OCI-M2 (cell line): ENCODE measurements around the gene APC2.
A peak's percentile ranks its signal among the peaks of the same experiment; 100 is the strongest.
"Not testable (repeated sequence)": the region's sequence is repeated elsewhere in the genome, so short reads cannot be mapped to it uniquely, and the experiment has no call there.

Experiments used
- DNase-seq: peaks from one replicate; lab custom pipeline; 2025; ENCODE audit not compliant: unreplicated experiment; lab: John Stamatoyannopoulos, UW

APC2 gene

DNA sequence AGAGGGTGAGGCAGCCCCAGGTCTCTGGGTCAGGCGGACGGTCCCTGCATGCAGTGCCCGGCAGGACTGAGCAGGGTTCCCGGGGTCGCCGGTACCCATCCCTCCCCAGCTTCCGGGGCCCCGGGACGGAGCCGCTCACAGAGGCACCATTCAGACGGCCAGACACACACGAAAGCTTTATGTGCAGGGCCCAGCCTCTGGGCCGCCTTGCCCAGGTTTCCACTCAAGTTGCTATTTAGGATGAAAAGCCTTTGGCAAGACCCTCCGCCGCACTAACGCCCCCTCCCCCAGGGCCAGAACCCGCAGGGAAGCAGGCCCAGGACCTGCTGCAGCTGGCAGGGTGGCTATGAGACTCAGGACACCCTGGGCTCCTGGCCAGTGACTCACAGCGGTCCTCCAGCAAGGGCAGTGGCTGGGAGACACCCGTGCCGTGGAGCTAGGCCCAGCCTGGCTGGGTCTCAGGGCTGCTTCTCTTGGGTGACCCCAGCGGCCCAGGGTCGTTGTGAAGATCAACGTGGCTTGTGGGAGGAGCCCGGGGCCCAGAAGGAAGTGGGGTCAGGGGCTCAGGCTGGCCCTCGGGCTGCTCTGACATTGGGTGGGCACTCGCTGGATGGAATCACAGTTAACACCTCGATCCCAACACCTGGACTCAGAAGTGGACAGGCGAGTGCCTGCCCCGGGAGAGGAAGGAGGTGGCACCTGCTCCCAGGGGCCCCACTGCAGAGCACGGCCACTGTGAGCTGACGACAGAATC lies 24.3 kb downstream of the APC2 start:
- no peak for DNase-seq

DNA sequence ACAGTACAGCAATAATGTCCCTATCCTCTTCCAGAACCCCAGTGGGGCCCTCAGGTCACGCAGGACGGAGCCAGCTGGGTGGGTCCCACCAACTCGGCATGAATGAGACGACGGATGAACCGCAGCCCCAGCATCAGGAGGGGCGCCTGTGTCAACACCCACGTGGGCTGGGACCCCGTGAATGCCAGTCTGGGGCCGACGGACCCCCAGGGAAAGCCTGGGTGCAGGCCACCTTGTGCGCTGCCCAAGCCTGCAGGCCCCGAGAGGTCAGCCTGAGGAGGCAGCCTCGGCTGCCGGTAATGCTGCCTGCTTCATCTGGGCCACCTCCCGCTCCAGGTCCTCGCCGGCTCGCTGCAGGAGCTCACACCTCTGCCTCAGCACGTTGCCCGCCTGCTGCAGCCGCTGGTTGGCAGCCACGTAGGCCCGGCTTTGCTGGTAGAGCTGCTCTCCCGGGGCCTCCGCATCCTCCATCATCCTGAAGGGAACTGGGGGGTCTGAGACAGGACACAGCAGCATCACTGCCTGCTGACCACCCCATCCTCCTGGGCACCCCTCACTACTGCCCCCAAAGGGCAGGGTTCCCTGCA lies 24.9 kb downstream of the APC2 start:
- no peak for DNase-seq

DNA sequence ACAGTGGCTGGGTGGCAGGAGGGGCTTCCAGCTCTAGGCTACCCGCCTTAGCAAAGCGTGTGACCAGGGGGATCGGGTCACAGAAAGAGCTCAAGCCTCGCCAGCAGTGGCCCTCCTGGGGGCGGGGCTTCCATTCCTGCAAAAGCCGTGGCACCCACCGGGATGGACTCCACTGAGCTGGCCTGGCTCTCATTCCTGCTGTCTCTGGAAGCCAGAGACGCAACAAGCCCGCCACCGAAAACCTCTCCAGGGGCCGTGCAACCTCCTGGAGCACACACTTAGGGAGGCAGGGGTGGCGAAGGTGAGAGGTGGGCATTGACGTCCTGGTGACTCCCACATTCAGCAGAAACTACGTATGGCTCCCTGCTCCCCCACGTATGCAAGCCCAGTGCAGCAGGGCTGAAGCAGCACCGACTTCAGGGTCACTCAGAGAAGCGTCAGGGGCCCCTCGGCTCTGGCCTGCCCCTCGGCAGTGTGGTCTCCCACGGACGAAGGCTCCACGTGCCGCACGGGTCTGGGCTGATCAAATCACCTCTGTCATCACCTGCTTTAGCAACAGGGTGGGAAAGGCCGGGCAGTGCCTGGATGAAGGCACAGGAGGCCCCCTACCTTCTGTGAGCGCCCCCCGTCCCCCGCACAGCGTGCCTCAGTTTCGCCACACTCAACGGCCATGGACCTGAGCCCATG lies 26.0 kb downstream of the APC2 start:
- no peak for DNase-seq

DNA sequence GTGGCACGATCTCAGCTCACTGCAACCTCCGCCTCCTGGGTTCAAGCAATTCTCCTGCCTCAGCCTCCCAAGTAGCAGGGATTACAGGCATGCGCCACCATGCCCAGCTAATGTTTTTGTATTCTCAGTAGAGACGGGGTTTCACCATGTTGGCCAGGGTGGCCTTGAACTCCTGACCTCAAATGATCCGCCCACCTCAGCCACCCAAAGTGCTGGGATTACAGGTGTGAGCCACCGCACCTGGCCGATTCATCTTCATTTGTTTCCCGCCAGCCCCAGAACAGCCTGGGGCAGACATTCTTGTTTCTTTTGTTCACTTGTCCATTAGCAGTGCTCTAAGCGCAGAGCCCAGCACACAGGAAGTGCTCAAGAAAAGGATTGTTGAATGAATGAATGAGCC lies 27.1 kb downstream of the APC2 start:
- not testable (repeated sequence) for DNase-seq

DNA sequence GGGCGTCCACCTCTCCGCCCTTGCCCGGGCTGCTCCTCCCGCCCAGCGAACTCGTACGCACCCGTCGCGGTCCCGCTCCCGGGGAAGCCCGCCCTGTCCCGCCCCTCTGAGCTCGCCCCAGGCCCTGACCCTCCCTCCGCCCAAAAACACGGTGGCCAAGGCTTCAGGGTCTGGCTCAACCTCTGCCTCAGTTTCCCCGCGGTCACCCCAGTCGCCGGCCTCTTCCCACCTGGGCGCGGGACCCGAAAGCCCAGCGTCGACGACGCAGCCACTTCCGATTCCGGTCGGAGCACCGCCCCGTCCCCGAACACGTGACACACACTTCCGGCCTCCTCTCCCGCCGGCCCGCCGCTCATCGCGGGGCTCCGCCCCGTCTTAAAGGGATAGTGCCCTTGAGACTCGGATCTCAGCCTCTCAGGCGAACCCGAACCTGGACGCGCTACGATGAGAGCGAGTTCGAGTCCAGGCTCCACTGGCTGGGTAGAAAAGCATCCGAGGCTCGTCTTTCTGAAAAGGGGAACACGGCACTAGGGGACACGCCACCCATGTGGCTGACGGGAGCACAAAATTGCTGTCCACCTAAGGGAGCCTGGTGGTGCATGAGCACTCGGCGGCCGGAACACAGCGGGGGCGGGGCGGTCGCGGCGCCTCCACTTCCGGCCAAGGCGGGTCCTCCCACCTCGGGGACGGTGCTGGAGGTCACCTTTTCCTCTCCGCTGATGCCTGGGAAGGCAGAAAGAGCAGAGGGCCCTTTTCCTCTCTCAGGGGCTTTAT lies 29.2 kb downstream of the APC2 start, which contains the start of gene C19orf25:
TSS of gene C19orf25 (minus strand) at position 282 of the 774 bp plus-strand sequence. CDS start 312 bp downstream, outside the sequence.
- peak; percentile 85 for DNase-seq

DNA sequence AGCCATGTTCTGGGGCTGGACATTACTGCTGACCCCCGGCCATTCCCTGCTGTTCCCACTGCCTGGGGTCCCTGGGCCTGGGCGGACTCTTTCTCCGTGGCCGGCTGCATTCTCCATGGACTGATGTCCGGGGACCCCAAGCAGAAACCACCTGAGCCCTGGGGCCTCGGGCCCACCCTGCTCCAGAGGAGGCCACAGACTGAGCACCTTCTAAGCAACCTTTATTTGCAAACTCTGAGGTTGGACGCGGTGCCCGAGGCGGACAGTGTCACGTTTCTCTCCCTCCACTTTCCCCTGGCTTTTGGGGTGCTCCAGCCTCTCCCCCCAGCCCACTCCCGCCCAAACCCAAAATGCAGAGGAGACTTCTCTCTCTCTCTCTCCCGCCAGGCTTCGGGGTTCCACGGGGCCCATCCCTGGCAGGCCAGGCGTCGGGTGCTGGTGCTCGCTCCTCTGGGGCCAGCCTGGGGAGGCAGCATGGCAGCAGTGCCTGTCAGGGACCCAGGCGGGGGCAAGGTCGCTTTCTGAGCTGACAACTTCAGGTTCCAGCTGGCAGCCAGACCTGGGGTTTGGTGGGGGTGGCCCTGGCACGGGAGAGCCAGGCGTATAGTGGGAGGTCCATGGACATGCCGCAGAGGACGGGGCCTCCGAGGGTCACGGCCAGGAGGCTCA lies 31.4 kb downstream of the APC2 start:
- no peak for DNase-seq

GRCh38 chr19:1481893-1482360 lies 32.0 kb downstream of the APC2 start:
- DNase-seq: no peak

- DNase-seq: no peak
These were observed 32.6 kb downstream of the APC2 start for GRCh38 chr19:1482361-1483130.

- DNase-seq: no peak
These were observed 33.4 kb downstream of the APC2 start for GRCh38 chr19:1483131-1483978.

- DNase-seq: no peak
These were observed 34.1 kb downstream of the APC2 start for GRCh38 chr19:1483979-1484428.

DNA sequence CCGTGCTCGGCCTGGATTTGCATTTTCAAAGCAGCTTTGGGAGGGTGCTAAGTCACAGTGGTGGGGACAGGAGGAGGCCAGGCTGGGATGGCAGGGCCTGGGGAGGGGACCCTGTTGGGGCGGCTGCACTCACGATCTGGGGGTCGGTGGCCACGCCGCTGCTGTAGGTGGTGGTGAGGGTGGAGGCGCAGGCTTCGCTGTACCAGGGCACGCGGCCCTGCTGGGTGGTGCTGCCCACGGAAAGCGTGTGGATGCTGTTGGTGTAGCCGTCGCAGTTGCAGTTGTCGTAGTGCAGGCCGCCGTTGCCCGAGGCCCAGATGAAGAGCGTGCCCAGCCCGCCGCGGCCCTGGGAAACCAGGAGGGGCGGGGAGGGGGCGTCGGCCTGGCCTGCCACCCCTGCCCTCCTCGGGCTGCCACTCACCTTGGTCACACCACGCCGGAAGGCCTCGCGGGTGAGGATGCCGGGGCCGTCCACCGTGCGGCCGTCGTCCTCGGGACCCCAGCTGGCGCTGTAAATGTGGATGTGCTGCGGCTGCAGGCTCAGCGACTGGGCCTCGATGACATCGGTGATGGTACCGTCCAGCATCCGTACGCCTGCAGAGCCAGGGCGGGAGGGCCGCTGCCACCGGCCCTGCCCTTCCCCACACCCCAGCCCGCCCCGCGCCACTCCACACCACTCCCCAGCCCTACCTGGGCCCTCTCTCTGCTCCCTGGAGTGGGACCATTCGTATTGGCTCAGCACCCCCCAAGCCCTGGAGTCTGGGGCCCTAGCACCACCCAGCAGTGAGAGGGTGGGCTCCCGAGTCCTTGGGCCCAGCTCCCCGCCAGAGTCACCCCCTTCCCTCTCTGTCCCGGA lies 37.0 kb downstream of the APC2 start:
- no peak for DNase-seq

- DNase-seq: no peak
These were observed 37.8 kb downstream of the APC2 start for GRCh38 chr19:1487576-1488281.

DNA sequence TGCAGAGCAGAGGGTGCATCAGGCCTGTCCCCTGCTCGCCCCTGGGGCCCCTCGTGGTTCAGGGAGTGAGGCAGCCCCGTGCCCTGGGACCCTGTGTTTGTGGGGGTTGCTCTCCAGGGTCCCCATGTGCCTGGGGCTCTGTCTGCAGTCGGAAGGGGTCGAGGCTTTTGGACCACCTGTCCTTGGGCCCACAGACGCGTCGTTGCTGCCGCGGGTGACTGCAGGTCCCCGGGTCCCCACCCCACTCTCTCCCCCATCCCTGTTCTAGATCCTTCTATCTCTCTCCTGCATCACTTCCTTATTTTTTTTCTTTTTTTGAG lies 38.3 kb downstream of the APC2 start:
- DNase-seq: no peak

DNA sequence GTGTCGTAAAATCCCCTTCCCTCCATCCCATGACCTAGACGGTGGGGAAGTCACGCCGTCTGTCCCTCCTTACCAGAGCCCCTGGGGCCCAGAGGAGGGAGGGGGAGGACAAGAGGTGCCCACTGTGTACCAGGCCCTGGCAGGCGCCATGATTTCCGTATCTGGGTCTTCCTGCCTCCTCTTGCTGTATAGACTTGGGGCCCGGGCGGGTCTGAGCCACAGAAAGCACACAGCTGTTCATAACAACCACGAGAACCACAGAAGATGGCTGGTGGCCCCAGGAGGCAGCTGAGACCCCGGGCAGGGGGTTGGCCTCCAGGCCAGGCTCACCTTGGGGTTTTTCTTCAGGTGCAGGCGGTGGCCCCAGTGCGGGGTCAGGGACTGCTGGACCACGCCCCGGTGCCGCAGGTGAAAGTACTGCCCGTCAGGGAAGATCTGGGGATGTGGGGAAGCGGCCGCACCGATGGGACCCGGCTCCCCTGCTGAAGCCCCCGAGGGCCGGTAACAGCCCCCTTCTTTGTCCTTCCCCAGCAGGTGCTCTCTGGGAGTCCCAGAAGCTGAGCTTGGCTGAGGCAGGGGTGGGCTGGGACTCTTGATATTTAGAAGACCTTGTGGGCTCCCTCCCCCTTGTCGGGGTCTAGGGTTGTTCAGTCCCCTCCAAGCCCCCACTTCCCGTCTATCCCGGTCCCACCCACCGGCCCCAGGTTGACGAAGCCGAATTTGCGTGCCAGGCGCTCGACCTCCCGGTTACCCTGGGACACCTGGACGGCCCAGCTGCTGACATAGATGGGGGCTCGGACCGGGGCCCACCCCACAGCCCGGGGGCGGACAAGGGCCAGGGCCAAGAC lies 39.8 kb downstream of the APC2 start:
- DNase-seq: no peak

- DNase-seq: peak; percentile 89
These were observed 40.6 kb downstream of the APC2 start, which contains the start of gene PCSK4 for GRCh38 chr19:1490311-1491113. Gene PCSK4, minus strand, starts transcription at chr19:1490350. Its CDS starts 4 bp downstream, at chr19:1490346.
